Ishikawa (cell line): ENCODE data around the gene IWS1.

Source experiments
- CREB1 ChIP-seq: IDR thresholded peaks from 2 replicates; pipeline ENCODE4 v1.6.1; 2012; ENCODE audit warnings: low read depth
- EGR1 ChIP-seq: IDR thresholded peaks from 2 replicates; pipeline ENCODE4 v1.6.1; 2012
- EP300 ChIP-seq: IDR thresholded peaks from 2 replicates; pipeline ENCODE4 v1.6.1; 2012; ENCODE audit warnings: borderline replicate concordance
- FOXM1 ChIP-seq: IDR thresholded peaks from 2 replicates; pipeline ENCODE4 v1.6.1; 2012; ENCODE audit warnings: low read depth, borderline replicate concordance
- MAX ChIP-seq: IDR thresholded peaks from 2 replicates; pipeline ENCODE4 v1.6.1; 2012
- NFIC ChIP-seq: IDR thresholded peaks from 2 replicates; pipeline ENCODE4 v1.6.1; 2012
- RAD21 ChIP-seq: IDR thresholded peaks from 2 replicates; pipeline ENCODE4 v1.6.1; 2012; ENCODE audit warnings: low read depth
- TAF1 ChIP-seq: IDR thresholded peaks from 2 replicates; pipeline ENCODE4 v1.6.1; 2012; ENCODE audit warnings: low read depth, mild to moderate bottlenecking
- TCF12 ChIP-seq: IDR thresholded peaks from 2 replicates; pipeline ENCODE4 v1.6.1; 2012; ENCODE audit warnings: low read depth
- TEAD4 ChIP-seq: IDR thresholded peaks from 2 replicates; pipeline ENCODE4 v1.6.1; 2012
- USF1 ChIP-seq: IDR thresholded peaks from 2 replicates; pipeline ENCODE4 v1.6.1; 2012
- YY1 ChIP-seq: IDR thresholded peaks from 2 replicates; pipeline ENCODE4 v1.6.1; 2012; ENCODE audit warnings: low read depth

- TF ChIP-seq MAX (no peak), YY1 (no peak), RAD21 (no peak), TEAD4 (no peak), EP300 (no peak), NFIC (no peak), EGR1 (no peak), TCF12 (no peak), TAF1 (no peak), CREB1 (no peak), FOXM1 (no peak), USF1 (no peak)
These were observed 76.9 kb downstream of the IWS1 start for GRCh38 chr2:127449414-127449813.
